ENCODE measurements around the gene ISCA1.

- TF ChIP-seq POLR2AphosphoS5 (IDR thresholded peaks at IDR 0.05; ENCODE audit: low read depth, low read length) (no peak), TAF1 (IDR thresholded peaks at IDR 0.05; ENCODE audit: low read depth, low read length) (no peak), POLR2A (IDR thresholded peaks at IDR 0.05; ENCODE audit: low read depth, low read length) (no peak), SPI1 (IDR thresholded peaks at IDR 0.05; ENCODE audit: low read depth, low read length) (no peak)
Observed at GRCh38 chr9:86238861-86239770, 43.2 kb downstream of the ISCA1 start.
